GM04503 (cell line): ENCODE results near the gene UMAD1.
A peak's percentile ranks its signal among the peaks of the same experiment; 100 is the strongest.

Experiments used
- DNase-seq: peaks from one replicate; pipeline ENCODE4 v3.0.0-alpha.2; 2012; ENCODE audit warnings: low read depth

The UMAD1 gene

GRCh38 chr7:7830122-7830878 is 189.7 kb downstream of the UMAD1 start:
- no peak for DNase-seq

GRCh38 chr7:7832518-7832917 is 192.0 kb downstream of the UMAD1 start:
- no peak for DNase-seq

GRCh38 chr7:7834761-7835160 is 194.2 kb downstream of the UMAD1 start:
- DNase-seq = no peak

GRCh38 chr7:7841027-7841426 is 200.5 kb downstream of the UMAD1 start:
- no peak for DNase-seq

- DNase-seq = no peak
Measured at GRCh38 chr7:7843240-7843639, 202.7 kb downstream of the UMAD1 start.

- DNase-seq = no peak
Measured at GRCh38 chr7:7843972-7844371, 203.4 kb downstream of the UMAD1 start.

GRCh38 chr7:7848246-7848645 is 207.7 kb downstream of the UMAD1 start:
- DNase-seq = no peak

- no peak for DNase-seq
Measured at GRCh38 chr7:7848892-7849291, 208.3 kb downstream of the UMAD1 start.

GRCh38 chr7:7850150-7850549 is 209.6 kb downstream of the UMAD1 start:
- DNase-seq = no peak

GRCh38 chr7:7851381-7851780 is 210.8 kb downstream of the UMAD1 start:
- DNase-seq = no peak

GRCh38 chr7:7851991-7852390 is 211.4 kb downstream of the UMAD1 start:
- DNase-seq = no peak

GRCh38 chr7:7857143-7857583 is 216.6 kb downstream of the UMAD1 start:
- no peak for DNase-seq

- no peak for DNase-seq
Measured at GRCh38 chr7:7858559-7858958, 218.0 kb downstream of the UMAD1 start.

GRCh38 chr7:7859411-7859810 is 218.9 kb downstream of the UMAD1 start:
- DNase-seq = no peak

GRCh38 chr7:7861211-7861633 is 220.7 kb downstream of the UMAD1 start:
- peak; percentile 11 for DNase-seq

- DNase-seq = no peak
Measured at GRCh38 chr7:7862393-7862792, 221.8 kb downstream of the UMAD1 start.

- DNase-seq = no peak
Measured at GRCh38 chr7:7867846-7868571, 227.5 kb downstream of the UMAD1 start.

- no peak for DNase-seq
Measured at GRCh38 chr7:7868572-7868899, 228.0 kb downstream of the UMAD1 start.

- DNase-seq = no peak
Measured at GRCh38 chr7:7869036-7869435, 228.5 kb downstream of the UMAD1 start.

GRCh38 chr7:7869651-7870050 is 229.1 kb downstream of the UMAD1 start:
- no peak for DNase-seq

- DNase-seq = no peak
Measured at GRCh38 chr7:7870555-7870954, 230.0 kb downstream of the UMAD1 start.

- DNase-seq = no peak
Measured at GRCh38 chr7:7876419-7876818, 235.9 kb downstream of the UMAD1 start.

- DNase-seq = no peak
Measured at GRCh38 chr7:7881581-7881980, 241.0 kb downstream of the UMAD1 start.

- DNase-seq = no peak
Measured at GRCh38 chr7:7882888-7883287, 242.3 kb downstream of the UMAD1 start.
